CD4-positive, alpha-beta T cell treated with Interleukin-2 at 100 ng/mL for 4 hours (primary cell): ENCODE measurements around the gene KCNJ9.

Experiments used
- DNase-seq: peaks from one replicate; pipeline ENCODE4 v3.0.0-alpha.2; 2020; ENCODE audit warnings: low spot score

Gene KCNJ9

GRCh38 chr1:160089883-160090282, 8.5 kb downstream of the KCNJ9 start:
- no peak for DNase-seq

DNA sequence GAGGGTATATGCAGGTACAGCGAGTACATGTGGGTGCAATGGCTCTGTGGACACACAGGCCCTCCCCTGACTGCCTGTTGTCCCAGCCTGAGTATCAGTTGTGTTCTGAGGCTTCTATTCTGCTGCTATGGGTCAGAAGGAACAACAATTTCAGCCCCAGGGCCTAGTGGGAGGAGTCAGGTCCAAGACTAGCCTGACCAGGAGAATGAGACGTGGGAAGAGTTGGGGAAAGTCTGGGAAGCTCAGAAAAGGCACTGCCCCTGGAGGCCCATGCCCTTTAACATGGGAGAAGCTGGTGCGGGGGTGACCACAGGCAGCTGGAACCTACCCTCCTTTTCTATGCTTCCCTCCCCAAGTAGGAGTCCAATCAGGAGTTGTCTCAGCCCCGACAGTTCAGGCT, 9.4 kb downstream of the KCNJ9 start:
- DNase-seq = no peak

- DNase-seq = no peak
Measured at GRCh38 chr1:160091666-160092223, 10.4 kb downstream of the KCNJ9 start.

DNA sequence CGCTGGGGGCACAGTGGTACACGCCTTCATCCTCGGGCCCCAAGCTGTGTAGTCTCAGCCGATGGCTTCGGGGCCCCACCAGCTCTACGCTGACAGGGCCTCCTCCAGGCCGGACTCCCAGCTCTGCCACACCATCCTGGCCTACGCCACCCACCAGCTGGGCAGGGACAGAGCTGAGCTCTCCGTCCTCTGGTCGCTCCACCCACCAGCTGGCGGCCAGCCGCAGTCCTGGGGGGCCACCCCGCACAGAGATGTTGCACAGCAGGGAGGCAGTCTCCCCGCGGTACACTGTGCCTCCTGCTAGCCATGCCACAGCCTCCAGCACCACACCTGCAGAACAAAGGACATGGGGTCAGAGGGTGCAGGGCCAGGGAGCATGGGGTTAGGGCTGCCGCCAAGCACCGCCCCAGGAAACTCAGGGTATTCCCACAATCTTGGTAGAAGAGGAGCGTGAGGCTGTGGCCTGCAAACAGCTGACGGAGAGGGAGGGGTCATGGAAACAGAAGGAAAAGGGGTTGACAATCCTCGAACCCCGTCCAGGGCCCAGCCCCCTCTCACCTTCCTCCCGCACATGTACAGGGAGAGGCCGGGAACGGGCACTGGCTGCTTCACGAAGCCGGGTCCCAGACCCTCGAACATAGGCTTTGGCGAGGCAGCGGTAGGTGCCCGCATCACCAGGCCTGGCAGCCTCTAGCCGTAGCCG, 11.2 kb downstream of the KCNJ9 start:
- no peak for DNase-seq

- no peak for DNase-seq
Measured at GRCh38 chr1:160093069-160093395, 11.7 kb downstream of the KCNJ9 start.

DNA sequence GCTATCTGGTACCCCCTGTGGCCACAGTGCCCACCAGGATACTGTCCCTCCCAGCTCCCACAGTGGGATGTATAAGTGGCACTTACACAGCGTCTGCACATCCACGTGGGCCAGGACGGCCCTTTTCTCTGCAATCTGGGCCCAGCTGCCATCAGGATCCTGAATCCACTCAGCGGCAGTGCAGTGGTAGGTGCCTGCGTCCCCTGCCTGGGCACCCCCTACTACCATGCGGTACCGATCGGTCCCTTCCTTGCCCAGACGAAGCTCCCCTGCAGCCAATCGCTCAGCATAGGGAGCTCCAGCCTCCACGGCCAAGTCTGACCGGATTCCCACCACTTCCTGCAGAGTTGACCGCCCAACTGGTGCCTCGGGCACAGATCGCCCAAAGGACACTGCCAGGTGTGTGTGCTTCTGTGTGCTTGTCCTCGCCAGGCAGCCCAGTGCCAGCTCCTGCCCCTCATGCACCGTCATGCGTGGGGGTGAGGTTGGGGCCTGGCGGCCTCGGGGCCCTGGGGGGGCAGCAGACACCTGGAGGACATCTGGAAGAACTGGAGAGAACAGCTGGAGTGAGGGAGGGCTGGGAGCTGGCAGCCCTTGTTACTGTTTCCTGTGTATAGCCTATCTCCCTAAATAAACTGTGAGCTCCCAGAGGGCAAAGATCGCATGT, 12.4 kb downstream of the KCNJ9 start:
- no peak for DNase-seq

- no peak for DNase-seq
Measured at GRCh38 chr1:160094291-160094625, 12.9 kb downstream of the KCNJ9 start.

GRCh38 chr1:160094806-160095205, 13.5 kb downstream of the KCNJ9 start:
- no peak for DNase-seq

DNA sequence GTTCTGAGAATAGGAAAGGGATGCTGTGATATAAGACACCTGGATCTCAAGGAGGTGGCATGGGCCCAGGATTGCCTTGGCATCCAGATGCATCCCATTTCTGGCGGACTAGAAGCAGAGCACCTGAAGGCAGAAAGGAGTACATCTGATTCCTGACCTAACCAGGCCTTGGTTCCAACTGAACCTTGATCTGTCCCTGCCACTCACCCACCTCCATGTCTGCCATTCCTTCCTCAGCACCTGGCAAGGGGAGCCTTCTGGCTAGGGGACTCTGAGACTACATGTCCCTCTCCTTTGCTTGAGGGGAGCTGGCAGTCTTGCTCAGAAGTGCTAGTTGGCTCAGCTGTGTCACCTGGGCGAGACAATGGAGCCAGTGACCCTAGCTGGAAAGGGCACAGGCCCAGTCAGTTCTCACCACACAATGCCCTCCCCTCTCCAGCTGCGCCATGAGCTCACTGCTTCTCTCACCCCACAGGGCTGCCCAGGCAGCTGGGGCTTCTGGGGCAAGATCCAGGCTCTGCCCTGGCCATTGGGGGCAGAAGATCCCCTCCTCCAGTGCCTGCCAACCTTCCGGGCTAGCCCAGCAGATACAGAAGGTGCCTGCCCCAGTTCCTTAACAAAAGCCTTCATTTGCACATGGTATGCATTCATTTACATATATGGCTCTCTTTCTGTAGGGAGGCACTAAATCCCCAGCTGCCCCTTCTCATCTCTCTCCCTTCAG, 14.2 kb downstream of the KCNJ9 start:
- DNase-seq = no peak

DNA sequence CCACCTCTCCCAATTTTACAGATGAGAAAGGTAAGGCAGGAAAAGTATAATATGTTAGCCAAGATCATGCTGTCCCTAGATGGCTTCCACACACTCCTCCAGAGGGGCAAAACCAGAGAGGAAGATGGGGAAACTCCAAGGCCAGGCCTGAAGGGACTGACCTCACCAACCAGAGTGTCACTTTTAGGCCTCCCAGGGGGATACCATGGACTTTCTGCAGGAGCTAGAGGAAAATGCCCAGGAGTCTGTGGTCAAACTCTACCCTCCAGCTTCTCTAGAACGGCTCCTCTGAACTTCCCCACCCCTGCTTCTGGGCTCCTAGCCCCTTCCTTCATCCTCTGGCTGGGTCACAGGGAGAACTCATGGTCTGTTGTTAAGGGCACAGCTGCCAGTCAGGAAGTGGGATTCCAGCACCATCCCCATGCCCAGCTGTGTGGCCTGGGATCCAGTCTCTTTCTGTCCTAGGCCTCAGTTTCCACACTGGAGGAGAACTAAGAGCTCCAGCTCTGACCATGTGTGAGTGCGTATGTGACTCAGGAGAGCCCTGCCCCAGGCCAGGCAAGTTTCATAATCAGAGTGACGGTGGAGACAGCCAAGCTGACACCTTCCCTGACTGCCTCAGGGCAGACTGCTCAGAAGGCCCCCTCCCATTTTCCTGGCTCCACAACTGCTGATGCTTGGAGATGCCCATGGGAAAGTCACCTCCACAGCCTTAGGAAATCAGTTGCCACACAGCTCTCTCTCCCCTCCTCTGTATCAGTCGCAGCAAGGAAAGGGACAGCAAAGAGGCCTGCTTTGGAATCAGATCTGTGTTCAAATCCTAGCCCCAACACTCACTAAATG, 15.2 kb downstream of the KCNJ9 start:
- DNase-seq = no peak

DNA sequence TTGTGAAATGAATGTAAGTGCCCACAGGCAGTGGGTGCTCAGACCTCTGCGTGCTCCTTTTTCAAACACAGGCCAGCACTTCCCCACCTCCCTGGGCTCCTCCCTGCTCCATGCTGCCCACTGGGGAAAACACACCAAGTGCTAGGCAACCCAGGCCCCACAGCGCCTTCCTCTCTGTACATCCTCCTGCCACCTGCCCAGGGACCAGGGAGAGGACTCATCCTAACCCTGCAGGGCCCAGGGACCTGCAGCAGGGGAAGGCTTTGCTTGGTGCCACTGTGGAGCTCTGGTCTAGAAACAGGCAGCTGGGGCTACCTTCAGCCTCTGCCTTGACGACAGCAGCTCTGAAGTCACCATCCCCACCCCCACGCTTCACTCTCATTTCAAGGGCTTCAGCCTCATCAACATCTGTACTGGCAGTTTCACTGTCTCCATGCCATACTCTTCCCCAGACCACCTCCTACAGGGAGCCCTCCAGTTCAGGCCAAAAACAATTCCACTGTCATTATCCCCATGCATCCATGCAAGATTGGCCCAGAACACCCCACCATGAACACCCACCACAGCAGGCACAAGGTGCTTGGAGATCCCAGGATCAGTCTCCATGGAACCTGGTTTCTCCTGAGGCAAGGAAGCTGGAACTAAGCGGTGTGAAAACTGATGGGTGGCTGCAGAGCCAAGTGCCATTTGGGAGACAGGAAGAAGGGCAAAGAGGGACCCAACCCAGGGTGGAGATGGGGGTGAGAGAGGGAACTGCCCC, 16.0 kb downstream of the KCNJ9 start:
- DNase-seq = no peak

GRCh38 chr1:160097911-160098851, 16.8 kb downstream of the KCNJ9 start, which contains the start of gene IGSF8:
Gene IGSF8 (minus strand): TSS chr1:160098619. CDS start chr1:160098472, 147 bp downstream.
- peak; percentile 94 for DNase-seq

DNA sequence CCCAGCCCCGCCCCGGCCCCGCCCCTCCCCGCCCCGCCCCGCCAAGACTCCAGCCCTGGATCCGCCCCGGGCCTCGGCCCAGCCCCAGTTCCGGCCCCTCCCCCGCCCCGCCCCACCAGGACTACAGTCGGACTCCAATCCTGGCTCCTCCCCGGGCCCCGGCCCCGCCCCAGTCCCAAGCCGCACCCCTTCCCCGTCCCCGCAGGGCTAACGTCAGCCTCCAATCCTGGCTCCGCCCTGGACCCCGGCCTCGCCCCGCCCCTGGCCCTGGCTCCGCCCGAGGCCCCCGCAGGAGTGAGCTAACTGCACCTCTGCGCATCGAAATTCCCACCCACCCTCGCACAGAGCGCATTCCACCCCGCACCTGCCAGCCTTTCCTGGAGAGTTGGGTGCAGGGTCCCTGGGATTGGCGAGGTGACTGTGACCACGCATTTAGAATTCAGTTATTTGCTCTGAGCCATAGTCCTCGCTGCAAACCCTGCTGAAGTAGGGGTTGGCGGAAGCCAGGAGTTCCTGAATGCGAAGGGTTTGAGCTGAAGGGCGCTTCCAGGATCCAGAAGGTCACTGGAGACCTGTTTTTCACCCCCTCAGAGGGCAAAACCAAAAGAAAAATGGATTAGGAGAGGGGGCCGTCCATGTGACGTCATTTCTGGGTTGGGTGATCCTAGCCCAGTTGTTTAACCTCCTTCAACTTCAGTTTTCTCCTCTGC, 17.7 kb downstream of the KCNJ9 start:
- peak; percentile 98 for DNase-seq

- no peak for DNase-seq
Measured at GRCh38 chr1:160099716-160100375, 18.5 kb downstream of the KCNJ9 start.

- peak; percentile 78 for DNase-seq
Measured at GRCh38 chr1:160101037-160101716, 19.8 kb downstream of the KCNJ9 start.

- DNase-seq = no peak
Measured at GRCh38 chr1:160101717-160102522, 20.6 kb downstream of the KCNJ9 start.

GRCh38 chr1:160103658-160104408, 22.5 kb downstream of the KCNJ9 start:
- no peak for DNase-seq
